ENCODE data around the gene HCN2. TPM values are rescaled to one million over a fixed set of nuclear protein-coding genes. Genes with fewer than 3 reads are reported as not detected.
"Not testable (repeated sequence)": the region's sequence is repeated elsewhere in the genome, so short reads cannot be mapped to it uniquely, and the experiment has no call there.

Gene HCN2
- total RNA-seq, 1 donor from 2014 or later: 0.84 TPM

GRCh38 chr19:602391-603301, 13.0 kb downstream of the HCN2 start:
- Mint-ChIP-seq H3K36me3 (ENCODE audit: low read depth) (no peaks in the 10 kb centered on the region), H3K4me1 (no peaks in the 10 kb centered on the region), H3K27ac (ENCODE audit: unreplicated experiment) (no peak overlapping the region), H3K4me3 (no peak overlapping the region), H3K27me3 (ENCODE audit: low read depth) (no peaks in the 10 kb centered on the region), H3K9me3 (no peaks in the 10 kb centered on the region)
- no peak for TF ChIP-seq CTCF (conservative IDR thresholded peaks at IDR 0.05)
- no peak for DNase-seq (ENCODE audit: low read depth, low spot score)

- not testable (repeated sequence) for DNase-seq (ENCODE audit: low read depth, low spot score); H3K27me3 Mint-ChIP-seq (ENCODE audit: low read depth); H3K4me3 Mint-ChIP-seq; H3K27ac Mint-ChIP-seq (ENCODE audit: unreplicated experiment); H3K36me3 Mint-ChIP-seq (ENCODE audit: low read depth); H3K9me3 Mint-ChIP-seq; H3K4me1 Mint-ChIP-seq
Observed at GRCh38 chr19:603302-603639, 13.6 kb downstream of the HCN2 start.

GRCh38 chr19:603779-604178, 14.1 kb downstream of the HCN2 start:
- not testable (repeated sequence) for H3K27ac Mint-ChIP-seq (ENCODE audit: unreplicated experiment); DNase-seq (ENCODE audit: low read depth, low spot score); H3K27me3 Mint-ChIP-seq (ENCODE audit: low read depth); H3K4me3 Mint-ChIP-seq; H3K4me1 Mint-ChIP-seq; H3K9me3 Mint-ChIP-seq; H3K36me3 Mint-ChIP-seq (ENCODE audit: low read depth)

GRCh38 chr19:604355-604754, 14.7 kb downstream of the HCN2 start:
- H3K27me3 Mint-ChIP-seq (ENCODE audit: low read depth): no peaks in the 10 kb centered on the region
- H3K4me3 Mint-ChIP-seq: no peak overlapping the region
- no peak for TF ChIP-seq CTCF (conservative IDR thresholded peaks at IDR 0.05)
- H3K27ac Mint-ChIP-seq (ENCODE audit: unreplicated experiment): no peak overlapping the region
- H3K36me3 Mint-ChIP-seq (ENCODE audit: low read depth): no peaks in the 10 kb centered on the region
- DNase-seq (ENCODE audit: low read depth, low spot score): no peak
- no peaks in the 10 kb centered on the region for H3K4me1 Mint-ChIP-seq
- H3K9me3 Mint-ChIP-seq: no peaks in the 10 kb centered on the region

- not testable (repeated sequence) for H3K27ac Mint-ChIP-seq (ENCODE audit: unreplicated experiment); H3K9me3 Mint-ChIP-seq; H3K4me3 Mint-ChIP-seq; H3K36me3 Mint-ChIP-seq (ENCODE audit: low read depth); H3K4me1 Mint-ChIP-seq; H3K27me3 Mint-ChIP-seq (ENCODE audit: low read depth); DNase-seq (ENCODE audit: low read depth, low spot score)
Observed at GRCh38 chr19:605061-605971, 15.6 kb downstream of the HCN2 start.

- TF ChIP-seq CTCF (conservative IDR thresholded peaks at IDR 0.05): no peak
- DNase-seq (ENCODE audit: low read depth, low spot score): no peak
- H3K9me3 Mint-ChIP-seq: no peaks in the 10 kb centered on the region
- no peak overlapping the region for H3K4me3 Mint-ChIP-seq
- H3K4me1 Mint-ChIP-seq: peaks cover 6% of the 10 kb centered on the region
- H3K36me3 Mint-ChIP-seq (ENCODE audit: low read depth): no peaks in the 10 kb centered on the region
- H3K27me3 Mint-ChIP-seq (ENCODE audit: low read depth): no peaks in the 10 kb centered on the region
- no peak overlapping the region for H3K27ac Mint-ChIP-seq (ENCODE audit: unreplicated experiment)
Observed at GRCh38 chr19:607301-608154, 17.8 kb downstream of the HCN2 start.

Data from neural crest cell (in vitro differentiated cells).